ENCODE results near the gene TPD52L1.

The TPD52L1 gene

GRCh38 chr6:125163811-125164210 is 10.2 kb downstream of the TPD52L1 start:
- no peak for DNase-seq (ENCODE audit: low read depth)
- H3K4me3 ChIP-seq (ENCODE audit: low read depth, low read length) = no peak overlapping the region
- TF ChIP-seq CTCF (IDR thresholded peaks at IDR 0.05; ENCODE audit: low read depth, low read length, missing control alignments) = no peak

GRCh38 chr6:125164696-125165095 is 11.1 kb downstream of the TPD52L1 start:
- H3K4me3 ChIP-seq (ENCODE audit: low read depth, low read length) = no peak overlapping the region
- no peak for DNase-seq (ENCODE audit: low read depth)
- TF ChIP-seq CTCF (IDR thresholded peaks at IDR 0.05; ENCODE audit: low read depth, low read length, missing control alignments) = no peak

- H3K4me3 ChIP-seq (ENCODE audit: low read depth, low read length) = no peak overlapping the region
- no peak for DNase-seq (ENCODE audit: low read depth)
- TF ChIP-seq CTCF (IDR thresholded peaks at IDR 0.05; ENCODE audit: low read depth, low read length, missing control alignments) = no peak
Measured at GRCh38 chr6:125165256-125165655, 11.7 kb downstream of the TPD52L1 start.

GRCh38 chr6:125165776-125166175 is 12.2 kb downstream of the TPD52L1 start:
- no peak overlapping the region for H3K4me3 ChIP-seq (ENCODE audit: low read depth, low read length)
- no peak for DNase-seq (ENCODE audit: low read depth)
- no peak for TF ChIP-seq CTCF (IDR thresholded peaks at IDR 0.05; ENCODE audit: low read depth, low read length, missing control alignments)

- no peak for DNase-seq (ENCODE audit: low read depth)
- TF ChIP-seq CTCF (IDR thresholded peaks at IDR 0.05; ENCODE audit: low read depth, low read length, missing control alignments) = no peak
- no peak overlapping the region for H3K4me3 ChIP-seq (ENCODE audit: low read depth, low read length)
Measured at GRCh38 chr6:125166711-125167110, 13.1 kb downstream of the TPD52L1 start.

- no peak for TF ChIP-seq CTCF (IDR thresholded peaks at IDR 0.05; ENCODE audit: low read depth, low read length, missing control alignments)
- no peak overlapping the region for H3K4me3 ChIP-seq (ENCODE audit: low read depth, low read length)
- no peak for DNase-seq (ENCODE audit: low read depth)
Measured at GRCh38 chr6:125167579-125167978, 14.0 kb downstream of the TPD52L1 start.

- TF ChIP-seq CTCF (IDR thresholded peaks at IDR 0.05; ENCODE audit: low read depth, low read length, missing control alignments) = no peak
- DNase-seq (ENCODE audit: low read depth) = no peak
- no peak overlapping the region for H3K4me3 ChIP-seq (ENCODE audit: low read depth, low read length)
Measured at GRCh38 chr6:125169058-125169457, 15.5 kb downstream of the TPD52L1 start.

Data from GM12864 (cell line).